Ishikawa (cell line): ENCODE results near the gene RILP.
A peak's percentile ranks its signal among the peaks of the same experiment; 100 is the strongest.

Source experiments
- CEBPB ChIP-seq: IDR thresholded peaks from 2 replicates; pipeline ENCODE4 v1.6.1; 2012
- CREB1 ChIP-seq: IDR thresholded peaks from 2 replicates; pipeline ENCODE4 v1.6.1; 2012; ENCODE audit warnings: low read depth
- EGR1 ChIP-seq: IDR thresholded peaks from 2 replicates; pipeline ENCODE4 v1.6.1; 2012
- EP300 ChIP-seq: IDR thresholded peaks from 2 replicates; pipeline ENCODE4 v1.6.1; 2012; ENCODE audit warnings: borderline replicate concordance
- FOXM1 ChIP-seq: IDR thresholded peaks from 2 replicates; pipeline ENCODE4 v1.6.1; 2012; ENCODE audit warnings: low read depth, borderline replicate concordance
- MAX ChIP-seq: IDR thresholded peaks from 2 replicates; pipeline ENCODE4 v1.6.1; 2012
- NFIC ChIP-seq: IDR thresholded peaks from 2 replicates; pipeline ENCODE4 v1.6.1; 2012
- RAD21 ChIP-seq: IDR thresholded peaks from 2 replicates; pipeline ENCODE4 v1.6.1; 2012; ENCODE audit warnings: low read depth
- REST ChIP-seq: IDR thresholded peaks from 2 replicates; pipeline ENCODE4 v1.6.1; 2012; ENCODE audit warnings: low read depth, mild to moderate bottlenecking
- TAF1 ChIP-seq: IDR thresholded peaks from 2 replicates; pipeline ENCODE4 v1.6.1; 2012; ENCODE audit warnings: low read depth, mild to moderate bottlenecking
- TCF12 ChIP-seq: IDR thresholded peaks from 2 replicates; pipeline ENCODE4 v1.6.1; 2012; ENCODE audit warnings: low read depth
- TEAD4 ChIP-seq: IDR thresholded peaks from 2 replicates; pipeline ENCODE4 v1.6.1; 2012
- USF1 ChIP-seq: IDR thresholded peaks from 2 replicates; pipeline ENCODE4 v1.6.1; 2012
- YY1 ChIP-seq: IDR thresholded peaks from 2 replicates; pipeline ENCODE4 v1.6.1; 2012; ENCODE audit warnings: low read depth
- ZBTB7A ChIP-seq: IDR thresholded peaks from 2 replicates; pipeline ENCODE4 v1.6.1; 2012; ENCODE audit warnings: low read depth

RILP gene

GRCh38 chr17:1629504-1630310, 20.0 kb downstream of the RILP start:
- TF ChIP-seq USF1 (no peak), TAF1 (no peak), EGR1 (no peak), MAX (peak; percentile 23; the same call in 1 of the 2 replicates), NFIC (0 out of 2 replicates have a peak, but pooled peaks have one; percentile 13), RAD21 (peak; percentile 84), YY1 (no peak), CEBPB (no peak), CREB1 (no peak), EP300 (no peak), TCF12 (no peak; the same call in 1 of the 2 replicates), ZBTB7A (peak; percentile 88), TEAD4 (no peak), FOXM1 (no peak)

- TF ChIP-seq NFIC, result no peak
- no peak for TF ChIP-seq TEAD4
- no peak for TF ChIP-seq MAX
- TF ChIP-seq RAD21, result peak; percentile 15; the same call in 1 of the 2 replicates
- peak; percentile 10; the same call in 1 of the 2 replicates for TF ChIP-seq FOXM1
- TF ChIP-seq USF1, result no peak
- TF ChIP-seq EP300, result peak; percentile 30
- TF ChIP-seq YY1, result 0 out of 2 replicates have a peak, but pooled peaks have one; percentile 38
- peak; percentile 69 for TF ChIP-seq TAF1
Measured at GRCh38 chr17:1628856-1629503, 20.7 kb downstream of the RILP start.

GRCh38 chr17:1627982-1628855, 21.4 kb downstream of the RILP start, which contains the start of gene SLC43A2:
Gene SLC43A2, minus strand, starts transcription at chr17:1628834. Its CDS starts 960 bp downstream, at chr17:1627874.
- TF ChIP-seq FOXM1, result peak; percentile 36; the same call in 1 of the 2 replicates
- peak; percentile 84 for TF ChIP-seq MAX
- TF ChIP-seq CREB1, result no peak
- no peak for TF ChIP-seq CEBPB
- no peak for TF ChIP-seq TAF1
- no peak for TF ChIP-seq YY1
- TF ChIP-seq EP300, result no peak
- TF ChIP-seq TEAD4, result no peak
- TF ChIP-seq ZBTB7A, result peak; percentile 100
- TF ChIP-seq RAD21, result no peak
- no peak; the same call in 1 of the 2 replicates for TF ChIP-seq TCF12
- no peak for TF ChIP-seq USF1
- no peak for TF ChIP-seq NFIC
- peak; percentile 28; the same call in 1 of the 2 replicates for TF ChIP-seq EGR1
- TF ChIP-seq REST, result no peak

- TF ChIP-seq EP300 (no peak), CEBPB (peak; percentile 85)
Measured at GRCh38 chr17:1627182-1627981, 22.3 kb downstream of the RILP start.

GRCh38 chr17:1626333-1626732, 23.3 kb downstream of the RILP start:
- TF ChIP-seq MAX (no peak), FOXM1 (no peak), EP300 (no peak), EGR1 (no peak), TCF12 (no peak)
